Measurements from ENCODE around the gene ADAMTSL2. TPM values are rescaled to one million over a fixed set of nuclear protein-coding genes. Genes with fewer than 3 reads are reported as not detected.

Gene ADAMTSL2
- total RNA-seq, 1 donor from 2014 or later, result 17.4 TPM

- Histone ChIP-seq H3K27me3 (peaks cover 32% of the 10 kb centered on the region), H3K27ac (no peak overlapping the region), H3K4me3 (no peak overlapping the region), H3K36me3 (no peaks in the 10 kb centered on the region), H3K9me3 (no peaks in the 10 kb centered on the region), H3K4me1 (no peaks in the 10 kb centered on the region)
- TF ChIP-seq, protein P1, sequence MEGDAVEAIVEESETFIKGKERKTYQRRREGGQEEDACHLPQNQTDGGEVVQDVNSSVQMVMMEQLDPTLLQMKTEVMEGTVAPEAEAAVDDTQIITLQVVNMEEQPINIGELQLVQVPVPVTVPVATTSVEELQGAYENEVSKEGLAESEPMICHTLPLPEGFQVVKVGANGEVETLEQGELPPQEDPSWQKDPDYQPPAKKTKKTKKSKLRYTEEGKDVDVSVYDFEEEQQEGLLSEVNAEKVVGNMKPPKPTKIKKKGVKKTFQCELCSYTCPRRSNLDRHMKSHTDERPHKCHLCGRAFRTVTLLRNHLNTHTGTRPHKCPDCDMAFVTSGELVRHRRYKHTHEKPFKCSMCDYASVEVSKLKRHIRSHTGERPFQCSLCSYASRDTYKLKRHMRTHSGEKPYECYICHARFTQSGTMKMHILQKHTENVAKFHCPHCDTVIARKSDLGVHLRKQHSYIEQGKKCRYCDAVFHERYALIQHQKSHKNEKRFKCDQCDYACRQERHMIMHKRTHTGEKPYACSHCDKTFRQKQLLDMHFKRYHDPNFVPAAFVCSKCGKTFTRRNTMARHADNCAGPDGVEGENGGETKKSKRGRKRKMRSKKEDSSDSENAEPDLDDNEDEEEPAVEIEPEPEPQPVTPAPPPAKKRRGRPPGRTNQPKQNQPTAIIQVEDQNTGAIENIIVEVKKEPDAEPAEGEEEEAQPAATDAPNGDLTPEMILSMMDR (IDR thresholded peaks at IDR 0.05), result no peak
- intact Hi-C loops (cut with DNase I), result no loop called here
- DNase-seq (no peak), ATAC-seq (no peak)
These were observed 81.2 kb downstream of the ADAMTSL2 start for GRCh38 chr9:133615606-133616188.

- no peaks in the 10 kb centered on the region for H3K4me1 ChIP-seq
- peaks cover 26% of the 10 kb centered on the region for H3K27me3 ChIP-seq
- H3K4me3 ChIP-seq, result no peak overlapping the region
- H3K9me3 ChIP-seq, result no peaks in the 10 kb centered on the region
- intact Hi-C loops (cut with DNase I), result no loop called here
- H3K27ac ChIP-seq, result no peak overlapping the region
- no peaks in the 10 kb centered on the region for H3K36me3 ChIP-seq
- ATAC-seq, result no peak
- TF ChIP-seq, protein P1 (IDR thresholded peaks at IDR 0.05), result no peak
- DNase-seq, result no peak
These were observed 82.3 kb downstream of the ADAMTSL2 start for GRCh38 chr9:133616643-133617405.

DNA sequence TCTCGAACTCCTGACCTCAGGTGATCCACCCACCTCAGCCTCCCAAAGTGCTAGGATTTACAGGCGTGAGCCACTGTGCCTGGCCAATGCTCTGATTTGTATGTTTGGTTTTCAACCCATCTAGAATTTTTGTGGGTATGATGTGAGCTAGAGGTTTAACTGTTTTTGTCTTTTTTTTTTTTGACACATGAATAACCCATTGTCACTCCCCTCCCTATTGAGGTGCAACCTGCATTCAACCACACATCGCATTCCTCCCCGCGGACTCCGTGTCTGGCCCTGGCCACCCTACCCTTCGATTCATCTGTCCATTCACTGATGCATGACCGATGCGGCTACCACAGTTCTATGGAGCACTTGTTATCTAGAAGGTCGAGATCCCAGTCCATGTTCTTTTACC, 84.2 kb downstream of the ADAMTSL2 start:
- Histone ChIP-seq H3K27me3 (peaks cover 29% of the 10 kb centered on the region), H3K4me1 (no peaks in the 10 kb centered on the region), H3K4me3 (no peak overlapping the region), H3K36me3 (no peaks in the 10 kb centered on the region), H3K27ac (no peak overlapping the region), H3K9me3 (no peaks in the 10 kb centered on the region)
- ATAC-seq (no peak), DNase-seq (no peak)
- TF ChIP-seq, protein P1 (IDR thresholded peaks at IDR 0.05), result no peak
- intact Hi-C loops (cut with DNase I), result no loop called here

GRCh38 chr9:133619791-133620190, 85.3 kb downstream of the ADAMTSL2 start:
- Histone ChIP-seq H3K9me3 (no peaks in the 10 kb centered on the region), H3K36me3 (no peaks in the 10 kb centered on the region), H3K27ac (no peak overlapping the region), H3K4me1 (no peaks in the 10 kb centered on the region), H3K4me3 (no peak overlapping the region), H3K27me3 (peaks cover 24% of the 10 kb centered on the region)
- TF ChIP-seq, protein P1 (IDR thresholded peaks at IDR 0.05), result no peak
- no peak for DNase-seq
- intact Hi-C loops (cut with DNase I), result no loop called here
- peak; percentile 65 for ATAC-seq

GRCh38 chr9:133621725-133622267, 87.3 kb downstream of the ADAMTSL2 start:
- intact Hi-C loops (cut with DNase I), result no loop called here
- Histone ChIP-seq H3K4me1 (no peaks in the 10 kb centered on the region), H3K9me3 (no peaks in the 10 kb centered on the region), H3K36me3 (no peaks in the 10 kb centered on the region), H3K4me3 (no peak overlapping the region), H3K27me3 (peaks cover 19% of the 10 kb centered on the region), H3K27ac (no peak overlapping the region)
- no peak for DNase-seq
- ATAC-seq, result no peak
- TF ChIP-seq, protein P1 (IDR thresholded peaks at IDR 0.05), result no peak

All from upper lobe of right lung (tissue), 1 donor.